ENCODE data around the gene CCDC187. TPM values are rescaled to one million over a fixed set of nuclear protein-coding genes. Genes with fewer than 3 reads are reported as not detected.

The CCDC187 gene
- total and polyA plus RNA-seq, 2 of the 8 experiments (the other 6 are each of a cell fraction or from before 2014, with no cell fraction given) = 0.02 TPM; not detected in 1

DNA sequence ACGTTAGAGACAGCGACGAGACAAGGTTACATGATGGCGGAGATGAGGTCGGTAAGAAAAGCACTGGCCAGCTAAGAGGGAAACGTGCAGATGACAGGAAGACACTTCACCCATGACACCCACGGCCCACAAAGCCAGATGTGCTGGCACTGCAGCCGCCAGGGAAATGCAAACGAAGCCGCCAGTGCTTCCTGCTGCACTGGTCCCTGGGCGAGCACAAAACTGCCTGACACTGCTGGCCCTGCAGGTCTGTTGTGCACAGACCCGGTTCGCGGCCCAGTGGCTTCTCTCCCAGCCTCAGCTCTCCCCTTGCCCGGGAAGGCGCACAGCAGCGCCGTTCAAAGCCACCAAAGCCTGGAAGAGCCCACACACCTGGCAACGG is 78.5 kb downstream of the CCDC187 start:
- no peaks in the 10 kb centered on the region for H3K9me3 ChIP-seq (ENCODE audit: insufficient read depth in 2 of 2, low read depth in 1 of 2, low read length in 1 of 2)
- peaks cover 27% of the 10 kb centered on the region in 2 experiments for H4K20me1 ChIP-seq (replicated peaks in 1 of 2; ENCODE audit: control insufficient read depth in 1 of 2, insufficient read depth in 2 of 2, low read length in 2 of 2)
- peaks cover 0 to 54% of the 10 kb centered on the region in 2 experiments; a peak in 2 of 4 replicates for H3K79me2 ChIP-seq (ENCODE audit: control insufficient read depth in 1 of 2, insufficient read depth in 2 of 2, low read length in 2 of 2)
- 88% methylated on average over 19 of the region's 19 CpGs; no CpG with 5 or more reads in 1 of the 2 experiments for WGBS, 2 experiments (ENCODE audit: extremely low coverage in 1 of 2, insufficient coverage in 1 of 2, insufficient read length in 1 of 2, insufficient replicate concordance in 2 of 2, low coverage in 1 of 2, low lambda C conversion rate in 2 of 2, missing lambda C conversion rate in 1 of 2)
- H3K27ac ChIP-seq (ENCODE audit: low read depth, low read length) = no peak overlapping the region
- no peak overlapping the region for H3K18ac ChIP-seq (ENCODE audit: extremely low read depth, low read length)
- H2BK15ac ChIP-seq (ENCODE audit: low read length) = no peak overlapping the region
- H2AK5ac ChIP-seq (ENCODE audit: low read depth, low read length) = no peak overlapping the region
- no peak overlapping the region for H3K4me2 ChIP-seq (ENCODE audit: insufficient read depth in 1 of 2, low read depth in 2 of 2, low read length in 2 of 2)
- H3K4me1 ChIP-seq (replicated peaks in 1 of 4; ENCODE audit: control insufficient read depth in 3 of 4, insufficient read depth in 4 of 4, low read length in 3 of 4) = no peaks in the 10 kb centered on the region; a peak in 2 of 7 replicates
- DNase-seq (ENCODE audit: low read depth in 1 of 2, low spot score in 2 of 2) (no peak), FAIRE-seq (no peak)
- H4K91ac ChIP-seq (replicated peaks; ENCODE audit: insufficient read length, low read length) = no peak overlapping the region
- H2BK20ac ChIP-seq (ENCODE audit: low read length) = no peak overlapping the region
- H3K36me3 ChIP-seq (ENCODE audit: control insufficient read depth in 2 of 4, insufficient read depth in 4 of 4, low read length in 3 of 4) = peaks cover 0 to 2% (median 1%) of the 10 kb centered on the region in 4 experiments; a peak in 4 of 8 replicates
- H3K4me3 ChIP-seq (ENCODE audit: extremely low read depth in 1 of 4, insufficient read depth in 2 of 4, low read depth in 3 of 4, low read length in 4 of 4) = no peak overlapping the region
- no peak overlapping the region for H3K9ac ChIP-seq (replicated peaks in 1 of 4; ENCODE audit: extremely low read depth in 1 of 4, low read depth in 3 of 4, low read length in 3 of 4)
- no peaks in the 10 kb centered on the region for H3K27me3 ChIP-seq (replicated peaks in 1 of 4; ENCODE audit: control insufficient read depth in 3 of 4, extremely low read depth in 1 of 4, insufficient read depth in 3 of 4, low read length in 3 of 4)
- no peak overlapping the region for H3K23ac ChIP-seq (ENCODE audit: insufficient read length)
- ChIA-PET CTCF (ENCODE audit: partially characterized antibody) (interaction anchor here (0.7 to 6.7 kb wide), 25 partner anchors 9 to 258 kb away, joined by 3 to 52 read pairs (median 5); partner anchors contain the start of gene LHX3), POLR2A (ENCODE audit: partially characterized antibody) (no interaction called here)
- no peak overlapping the region for H2BK12ac ChIP-seq (ENCODE audit: low read depth, low read length)
- H3K4ac ChIP-seq (replicated peaks; ENCODE audit: insufficient read length, low read depth, low read length) = no peak overlapping the region
- H3K79me1 ChIP-seq (ENCODE audit: low read depth, low read length) = peaks cover 14% of the 10 kb centered on the region
- H3K14ac ChIP-seq (ENCODE audit: insufficient read length) = no peak overlapping the region
- TF ChIP-seq POLR2A (IDR thresholded peaks at IDR 0.05; ENCODE audit: control extremely low read depth in 1 of 2, low read depth in 2 of 2, low read length in 2 of 2) (no peak), YY1 (IDR thresholded peaks at IDR 0.05; ENCODE audit: low read depth, low read length) (no peak), POLR2AphosphoS5 (IDR thresholded peaks at IDR 0.05; ENCODE audit: low read depth, low read length) (no peak), NANOG (IDR thresholded peaks at IDR 0.05; ENCODE audit: insufficient read depth, low read depth, low read length, poor library complexity, severe bottlenecking) (no peak), CEBPB (IDR thresholded peaks at IDR 0.05; ENCODE audit: low read depth, low read length) (no peak), SAP30 (IDR thresholded peaks at IDR 0.05; ENCODE audit: insufficient read depth, insufficient replicate concordance, low read length) (no peak), CTBP2 (IDR thresholded peaks at IDR 0.05; ENCODE audit: borderline replicate concordance, insufficient read depth, insufficient read length, low read length) (no peak), POU5F1 (IDR thresholded peaks at IDR 0.05; ENCODE audit: low read depth, low read length) (no peak), BCL11A (IDR thresholded peaks at IDR 0.05; ENCODE audit: low read depth in 2 of 2, low read length in 2 of 2) (no peak), EGR1 (IDR thresholded peaks at IDR 0.05; ENCODE audit: borderline replicate concordance, low read depth, low read length) (no peak)
- TF ChIP-seq, protein P1, sequence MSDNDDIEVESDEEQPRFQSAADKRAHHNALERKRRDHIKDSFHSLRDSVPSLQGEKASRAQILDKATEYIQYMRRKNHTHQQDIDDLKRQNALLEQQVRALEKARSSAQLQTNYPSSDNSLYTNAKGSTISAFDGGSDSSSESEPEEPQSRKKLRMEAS (IDR thresholded peaks at IDR 0.05) = no peak
- no peak overlapping the region; the same call in 1 of the 2 replicates for H2BK5ac ChIP-seq (ENCODE audit: low read depth, low read length)
- no peaks in the 10 kb centered on the region for H3K23me2 ChIP-seq (ENCODE audit: low read depth, low read length)
- H2AFZ ChIP-seq (ENCODE audit: low read length) = no peak overlapping the region
- no peak overlapping the region for H4K5ac ChIP-seq (ENCODE audit: insufficient read length, low read depth, low read length)
- H3K56ac ChIP-seq (replicated peaks; ENCODE audit: insufficient read length, low read depth, low read length) = no peak overlapping the region
- H2BK120ac ChIP-seq (replicated peaks; ENCODE audit: low read depth, low read length) = no peak overlapping the region
- no peak overlapping the region for H4K8ac ChIP-seq (ENCODE audit: extremely low read depth, insufficient read depth, low read length)
